GM12801 (cell line): ENCODE measurements around the gene PTPRE.

Source experiments
- CTCF ChIP-seq: IDR thresholded peaks from one replicate; pipeline ENCODE4 v1.5.1; 2011; ENCODE audit warnings: control low read depth; ENCODE audit not compliant: insufficient read length; ENCODE audit errors: extremely low read depth

Gene PTPRE

GRCh38 chr10:128099901-128100300 is 193.0 kb downstream of the PTPRE start:
- TF ChIP-seq CTCF = no peak

- TF ChIP-seq CTCF = no peak
Measured at GRCh38 chr10:128101901-128102300, 195.0 kb downstream of the PTPRE start.

- no peak for TF ChIP-seq CTCF
Measured at GRCh38 chr10:128102480-128103228, 195.8 kb downstream of the PTPRE start.

GRCh38 chr10:128103229-128103714 is 196.4 kb downstream of the PTPRE start:
- no peak for TF ChIP-seq CTCF

- no peak for TF ChIP-seq CTCF
Measured at GRCh38 chr10:128105383-128105782, 198.5 kb downstream of the PTPRE start.

GRCh38 chr10:128109707-128110106 is 202.8 kb downstream of the PTPRE start:
- TF ChIP-seq CTCF = no peak

- TF ChIP-seq CTCF = no peak
Measured at GRCh38 chr10:128110339-128110738, 203.4 kb downstream of the PTPRE start.
